GM12801 (cell line): ENCODE results near the gene CEBPG.

Source experiments
- TF ChIP-seq, protein P1 (sequence below): IDR thresholded peaks from one replicate; pipeline ENCODE4 v1.5.1; 2011; ENCODE audit warnings: control low read depth; ENCODE audit not compliant: insufficient read length; ENCODE audit errors: extremely low read depth

CEBPG gene

DNA sequence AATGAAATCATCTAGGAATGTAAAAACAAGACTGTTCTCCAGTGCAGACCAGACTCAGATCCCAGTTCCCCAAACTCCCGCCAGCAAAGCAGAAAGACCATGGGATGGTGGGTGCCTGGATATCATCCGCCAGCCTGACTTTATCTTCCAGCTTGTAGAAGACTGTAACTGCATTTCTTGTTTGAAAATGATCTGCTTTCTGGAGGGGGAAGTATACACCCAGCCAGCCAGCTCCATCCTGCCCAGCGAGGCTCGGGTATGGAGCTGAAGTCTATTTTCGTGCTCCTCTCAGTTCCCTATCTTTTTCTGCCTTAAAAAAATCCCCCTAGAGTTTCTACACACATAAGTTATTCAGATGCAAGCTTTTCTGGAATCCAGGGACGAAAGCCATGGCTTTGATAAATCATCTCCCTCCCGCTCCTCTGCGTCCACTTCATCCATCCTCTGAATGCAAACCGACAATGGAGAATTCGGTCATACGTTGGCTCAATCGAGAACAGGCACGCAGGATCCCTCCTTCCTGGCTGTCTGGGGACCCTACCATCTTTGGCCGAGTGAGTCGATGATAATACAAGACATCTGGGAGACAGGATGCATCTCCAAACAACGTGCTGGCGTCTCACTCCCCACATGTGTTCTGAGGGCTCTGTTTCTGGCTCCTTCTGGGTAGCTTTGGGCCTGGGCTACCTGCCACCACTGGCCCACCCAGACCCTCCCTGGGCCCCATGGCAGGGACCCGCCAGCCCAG lies 31.2 kb downstream of the CEBPG start:
- TF ChIP-seq, protein P1, sequence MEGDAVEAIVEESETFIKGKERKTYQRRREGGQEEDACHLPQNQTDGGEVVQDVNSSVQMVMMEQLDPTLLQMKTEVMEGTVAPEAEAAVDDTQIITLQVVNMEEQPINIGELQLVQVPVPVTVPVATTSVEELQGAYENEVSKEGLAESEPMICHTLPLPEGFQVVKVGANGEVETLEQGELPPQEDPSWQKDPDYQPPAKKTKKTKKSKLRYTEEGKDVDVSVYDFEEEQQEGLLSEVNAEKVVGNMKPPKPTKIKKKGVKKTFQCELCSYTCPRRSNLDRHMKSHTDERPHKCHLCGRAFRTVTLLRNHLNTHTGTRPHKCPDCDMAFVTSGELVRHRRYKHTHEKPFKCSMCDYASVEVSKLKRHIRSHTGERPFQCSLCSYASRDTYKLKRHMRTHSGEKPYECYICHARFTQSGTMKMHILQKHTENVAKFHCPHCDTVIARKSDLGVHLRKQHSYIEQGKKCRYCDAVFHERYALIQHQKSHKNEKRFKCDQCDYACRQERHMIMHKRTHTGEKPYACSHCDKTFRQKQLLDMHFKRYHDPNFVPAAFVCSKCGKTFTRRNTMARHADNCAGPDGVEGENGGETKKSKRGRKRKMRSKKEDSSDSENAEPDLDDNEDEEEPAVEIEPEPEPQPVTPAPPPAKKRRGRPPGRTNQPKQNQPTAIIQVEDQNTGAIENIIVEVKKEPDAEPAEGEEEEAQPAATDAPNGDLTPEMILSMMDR = no peak

DNA sequence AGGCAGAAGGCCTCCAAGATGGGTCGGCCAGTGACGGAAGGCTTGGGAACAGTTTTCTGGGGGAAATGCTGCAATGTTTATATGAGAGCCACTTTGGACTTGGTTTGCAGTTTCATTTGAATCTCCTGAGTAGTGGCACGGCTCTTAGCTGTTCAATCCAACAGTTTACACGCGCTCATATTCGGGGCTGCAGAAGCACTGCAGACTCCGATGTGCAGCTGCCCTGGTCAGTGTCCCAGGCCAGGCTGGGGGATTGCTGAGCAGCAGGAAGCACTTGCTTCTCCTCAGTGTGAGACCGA lies 31.7 kb downstream of the CEBPG start:
- TF ChIP-seq, protein P1 = no peak

DNA sequence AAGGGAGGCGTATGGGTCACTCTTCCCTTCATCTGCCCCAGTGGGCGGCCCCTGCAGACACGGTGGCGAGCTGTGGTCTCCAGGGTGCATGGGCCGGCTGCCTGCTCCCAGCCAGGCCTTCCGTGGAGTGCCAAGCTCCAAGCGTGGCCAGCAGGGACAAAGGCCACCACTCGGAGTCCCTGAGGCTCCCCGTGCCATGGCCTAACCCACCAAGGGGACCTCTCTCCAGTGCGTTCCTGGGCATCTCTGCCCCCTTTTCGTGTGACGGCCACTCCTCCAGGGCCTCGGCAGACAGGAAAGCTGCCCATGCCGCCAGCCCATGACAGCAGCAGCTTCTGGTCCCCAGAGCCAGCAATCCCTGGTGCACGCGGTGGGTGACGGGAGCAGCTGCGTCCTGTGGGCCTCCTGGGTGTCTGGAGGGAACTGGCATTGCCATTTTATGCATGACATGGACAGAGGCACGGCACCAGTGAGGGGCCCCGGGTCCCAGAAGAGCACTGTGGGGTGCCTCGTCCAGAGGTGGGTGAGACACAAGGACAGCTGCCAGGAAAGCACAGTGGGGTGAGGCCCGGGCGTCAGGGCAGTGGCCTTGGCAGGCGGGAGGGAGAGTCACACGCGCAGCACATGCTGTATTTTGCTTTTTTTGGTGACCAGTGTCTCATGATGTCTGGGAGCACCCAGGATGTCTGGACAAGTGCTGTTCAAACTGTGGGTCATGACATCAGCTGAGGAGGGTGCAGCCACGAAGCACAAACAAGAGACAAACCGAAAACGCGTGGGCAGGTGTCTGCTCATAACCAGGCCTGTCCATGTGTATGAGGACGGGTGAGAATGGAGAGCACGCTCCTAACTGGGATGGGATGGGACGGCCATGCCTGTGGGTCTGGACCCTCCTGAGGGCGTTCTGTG lies 32.3 kb downstream of the CEBPG start:
- TF ChIP-seq, protein P1 = no peak

DNA sequence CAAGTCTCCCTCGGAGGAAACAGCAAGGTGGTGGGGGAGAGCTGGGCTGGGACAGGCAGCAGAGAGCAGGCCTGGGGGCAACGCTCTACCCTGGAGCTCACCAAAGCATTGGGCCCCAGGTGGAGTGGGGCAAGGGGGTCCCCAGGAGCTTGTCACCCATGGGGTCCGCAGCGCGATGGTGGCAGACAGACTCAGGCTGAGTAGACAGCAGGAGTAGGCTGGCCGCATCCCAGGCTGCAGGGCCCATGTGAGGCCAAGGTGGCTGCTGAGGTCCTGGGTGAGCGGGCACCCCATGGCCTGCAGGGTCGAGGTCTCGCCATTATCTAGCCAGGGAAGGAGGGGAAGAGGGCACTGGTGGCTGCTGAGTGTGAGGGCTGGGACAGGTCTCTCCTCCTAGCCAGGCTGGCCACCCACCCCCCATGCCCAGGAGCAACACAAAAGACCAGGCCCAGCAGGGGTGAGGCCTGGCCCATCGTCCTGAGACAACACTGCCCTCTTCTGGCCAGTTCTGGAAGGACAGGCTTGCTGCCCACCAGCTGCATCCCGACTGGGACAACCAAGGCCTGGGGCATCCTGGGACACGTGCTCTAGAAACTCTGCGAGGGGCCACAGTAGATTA lies 33.1 kb downstream of the CEBPG start:
- TF ChIP-seq, protein P1 = no peak

DNA sequence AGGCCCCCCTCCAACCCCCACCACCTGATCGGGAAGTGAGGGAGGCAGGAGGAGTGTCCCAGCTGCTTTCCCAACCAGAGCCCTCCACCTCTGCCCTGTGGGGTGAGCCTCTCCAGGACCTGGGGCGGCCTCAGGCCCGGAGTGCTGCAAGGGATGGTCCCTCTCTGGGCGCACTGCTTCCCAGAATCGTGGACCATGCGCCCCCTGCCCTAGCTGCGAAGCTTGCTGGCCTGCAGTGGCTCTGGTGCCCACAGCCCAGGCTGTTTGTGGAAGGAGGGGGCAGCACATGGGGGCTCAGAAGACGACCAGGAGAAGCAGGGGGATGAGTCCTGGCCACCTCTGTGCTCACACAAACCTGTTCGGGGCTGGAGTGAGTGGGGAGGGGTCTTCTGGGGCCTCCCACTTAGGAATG lies 33.6 kb downstream of the CEBPG start:
- TF ChIP-seq, protein P1 = no peak

DNA sequence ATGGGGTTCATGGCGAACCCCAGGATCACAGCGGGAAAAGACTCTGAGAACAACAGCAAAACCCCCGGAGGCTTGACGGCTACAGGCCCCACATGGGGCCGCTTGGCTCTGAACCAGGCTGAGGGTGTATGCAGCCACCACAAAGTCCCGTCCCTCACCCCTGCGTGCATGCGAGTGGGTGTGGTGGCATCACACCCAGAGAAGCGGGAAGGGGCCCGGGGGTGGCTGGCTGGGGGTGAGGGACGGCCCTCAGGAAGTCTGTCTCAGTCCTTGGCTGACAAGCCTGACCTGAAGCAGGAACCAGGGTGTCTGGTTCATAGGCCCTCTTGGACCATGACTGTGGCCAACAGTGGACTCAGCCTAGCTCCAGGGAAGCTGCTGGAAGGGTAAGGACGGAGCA lies 34.2 kb downstream of the CEBPG start:
- TF ChIP-seq, protein P1 = no peak

DNA sequence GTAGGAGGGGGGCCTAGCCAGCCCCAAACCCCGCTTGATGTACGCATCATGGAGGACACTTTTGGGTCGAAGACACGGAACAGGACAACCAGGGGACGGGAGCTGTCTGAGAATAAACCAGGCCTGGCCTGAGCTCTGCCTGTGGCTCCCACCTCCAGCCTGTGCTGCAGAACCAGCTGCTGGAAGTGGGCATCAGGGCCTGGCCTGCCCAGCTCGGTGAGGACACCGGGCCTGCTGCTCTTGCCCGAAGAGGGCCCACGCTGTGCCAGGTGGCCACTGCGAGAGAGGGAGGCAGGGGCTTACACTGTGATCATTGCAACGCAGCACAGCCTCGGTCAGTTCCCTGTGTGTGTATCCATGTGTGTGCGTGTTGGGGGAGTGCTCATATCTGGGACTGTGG lies 34.6 kb downstream of the CEBPG start:
- TF ChIP-seq, protein P1 = no peak
